Left ventricle myocardium inferior (tissue), 1 donor: ENCODE results near the gene CALML6. TPM values are rescaled to one million over a fixed set of nuclear protein-coding genes. Genes with fewer than 3 reads are reported as not detected.
A peak's percentile ranks its signal among the peaks of the same experiment; 100 is the strongest.

Experiments
- DNase-seq: peaks from one replicate; pipeline ENCODE4 v3.0.0-alpha.2; 2020
- H3K27ac ChIP-seq: fragments of 200-600 bp; replicated peaks from 2 replicates; pipeline ENCODE4 v1.8.0; 2021
- H3K27me3 ChIP-seq: fragments of 200-600 bp; 2 replicates; pipeline ENCODE4 v1.8.0; 2021; ENCODE audit warnings: low read depth
- H3K36me3 ChIP-seq: fragments of 200-600 bp; 2 replicates; pipeline ENCODE4 v1.8.0; 2021
- H3K4me1 ChIP-seq: fragments of 200-600 bp; 2 replicates; pipeline ENCODE4 v1.8.0; 2021
- H3K4me3 ChIP-seq: fragments of 200-600 bp; 2 replicates; pipeline ENCODE4 v1.8.0; 2021; ENCODE audit warnings: mild to moderate bottlenecking, moderate library complexity
- H3K9me3 ChIP-seq: fragments of 200-600 bp; replicated peaks from 2 replicates; pipeline ENCODE4 v1.8.0; 2021
- intact Hi-C: fragments of 100-400 bp; cut with micrococcal nuclease; formaldehyde crosslinking; loops from one replicate; pipeline ENCODE4 v1.11.0; 2022
- total RNA-seq: library from RNA; stranded (reverse); fragmentation: NEBNext Ultra II Directional; extraction: Animal tissue kit (Norgen Biotek cat#: 25700); gene quantifications from one replicate; pipeline ENCODE4 v1.2.1, GENCODE V29; 2021
- TF ChIP-seq, protein P1 (sequence below): fragments of 200-600 bp; IDR thresholded peaks from 2 replicates; pipeline ENCODE4 v1.8.0; 2021; ENCODE audit warnings: antibody characterized with exemption, mild to moderate bottlenecking, borderline replicate concordance
- donor health status: DM: no; HTN: yes; CAD: no; lungs with severe emphysema.

CALML6 gene
- total RNA-seq, 1 donor from 2014 or later, result not detected

DNA sequence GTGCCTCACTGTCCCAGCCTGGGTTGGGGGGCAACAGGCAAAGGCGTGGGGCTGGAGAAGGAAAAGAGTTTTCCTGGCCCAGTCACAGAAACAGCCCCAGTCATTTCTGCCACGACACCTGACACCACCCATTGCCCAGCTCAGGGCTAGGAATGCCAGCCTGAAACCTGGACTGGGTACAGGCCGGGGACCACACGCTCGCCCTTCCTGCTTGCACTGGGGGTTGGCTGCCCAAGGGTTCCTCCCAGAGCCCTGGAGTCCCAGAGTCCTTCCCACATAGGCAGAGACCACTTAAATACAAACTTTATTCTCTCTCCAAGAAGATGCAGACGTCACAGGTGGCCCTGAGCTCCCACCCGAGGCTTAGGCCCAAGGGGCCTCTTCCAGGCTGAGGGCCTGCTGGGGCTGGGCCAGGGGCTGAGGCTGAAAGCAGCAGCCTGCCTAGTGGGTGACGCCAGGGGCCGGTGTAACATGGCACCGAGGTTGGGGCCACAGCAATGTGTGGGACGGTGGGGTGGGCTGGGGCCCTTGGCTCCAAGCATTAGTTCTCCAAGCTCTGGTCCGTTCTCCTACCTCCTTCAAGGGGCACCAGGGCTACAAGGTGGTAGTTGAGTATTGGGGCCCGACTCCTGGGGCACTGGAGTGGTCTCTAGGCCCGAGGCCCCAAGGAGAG is 2.4 kb downstream of the CALML6 start:
- Histone ChIP-seq H3K36me3 (no peaks in the 10 kb centered on the region), H3K27ac (no peak overlapping the region), H3K4me1 (peaks cover 23% of the 10 kb centered on the region), H3K27me3 (no peaks in the 10 kb centered on the region), H3K9me3 (no peaks in the 10 kb centered on the region), H3K4me3 (no peak overlapping the region)
- TF ChIP-seq, protein P1, sequence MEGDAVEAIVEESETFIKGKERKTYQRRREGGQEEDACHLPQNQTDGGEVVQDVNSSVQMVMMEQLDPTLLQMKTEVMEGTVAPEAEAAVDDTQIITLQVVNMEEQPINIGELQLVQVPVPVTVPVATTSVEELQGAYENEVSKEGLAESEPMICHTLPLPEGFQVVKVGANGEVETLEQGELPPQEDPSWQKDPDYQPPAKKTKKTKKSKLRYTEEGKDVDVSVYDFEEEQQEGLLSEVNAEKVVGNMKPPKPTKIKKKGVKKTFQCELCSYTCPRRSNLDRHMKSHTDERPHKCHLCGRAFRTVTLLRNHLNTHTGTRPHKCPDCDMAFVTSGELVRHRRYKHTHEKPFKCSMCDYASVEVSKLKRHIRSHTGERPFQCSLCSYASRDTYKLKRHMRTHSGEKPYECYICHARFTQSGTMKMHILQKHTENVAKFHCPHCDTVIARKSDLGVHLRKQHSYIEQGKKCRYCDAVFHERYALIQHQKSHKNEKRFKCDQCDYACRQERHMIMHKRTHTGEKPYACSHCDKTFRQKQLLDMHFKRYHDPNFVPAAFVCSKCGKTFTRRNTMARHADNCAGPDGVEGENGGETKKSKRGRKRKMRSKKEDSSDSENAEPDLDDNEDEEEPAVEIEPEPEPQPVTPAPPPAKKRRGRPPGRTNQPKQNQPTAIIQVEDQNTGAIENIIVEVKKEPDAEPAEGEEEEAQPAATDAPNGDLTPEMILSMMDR, result no peak
- no peak for DNase-seq
- intact Hi-C loops, result no loop called here

DNA sequence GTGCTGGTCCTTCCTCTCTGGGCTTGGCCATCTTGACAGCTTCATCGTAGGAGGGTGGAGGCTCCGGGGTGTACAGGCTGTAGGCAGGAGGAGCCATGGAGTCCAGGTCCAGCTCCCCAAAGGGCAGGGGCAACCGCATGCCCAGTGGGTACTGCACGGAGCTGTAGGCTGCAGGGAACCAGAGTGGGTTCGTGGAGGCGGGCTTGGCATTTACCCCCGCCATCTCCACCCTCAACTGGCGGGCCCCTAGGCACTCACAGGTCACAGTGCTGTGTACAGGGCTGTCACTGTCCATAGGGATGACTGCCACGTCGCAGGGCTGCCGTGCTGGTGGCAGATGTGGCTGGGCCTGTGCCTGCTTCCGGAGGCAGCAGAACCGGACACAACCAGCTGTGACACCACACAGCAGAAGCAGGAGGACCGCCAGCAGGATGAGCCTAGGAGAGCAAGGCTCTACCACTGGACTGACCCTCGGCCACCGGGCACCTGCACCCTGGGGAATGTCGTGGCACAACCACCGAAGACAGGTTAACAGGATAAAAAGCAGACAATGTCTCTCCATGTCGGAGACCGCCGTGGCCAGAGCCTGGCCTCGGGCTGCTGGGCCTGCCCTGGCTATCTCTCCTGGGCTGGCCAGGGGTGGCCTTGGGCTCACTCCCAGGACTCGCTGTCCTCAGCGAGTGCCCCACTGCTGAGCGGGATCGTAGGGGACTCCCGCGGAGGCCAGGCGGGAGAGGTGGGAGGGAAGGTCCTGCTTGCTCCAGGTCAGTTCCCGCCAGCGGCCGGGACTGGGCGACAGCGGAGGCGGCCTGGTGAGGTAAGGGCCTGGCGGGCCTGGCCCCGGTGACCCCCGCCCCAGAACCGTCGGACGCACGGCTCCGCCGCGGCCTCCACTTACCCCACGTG is 3.2 kb downstream of the CALML6 start:
- H3K36me3 ChIP-seq, result no peaks in the 10 kb centered on the region
- H3K27ac ChIP-seq, result no peak overlapping the region
- intact Hi-C loops, result no loop called here
- peak overlapping the region; percentile 75 for H3K4me3 ChIP-seq
- DNase-seq, result no peak
- H3K27me3 ChIP-seq, result no peaks in the 10 kb centered on the region
- peaks cover 23% of the 10 kb centered on the region for H3K4me1 ChIP-seq
- TF ChIP-seq, protein P1, result no peak
- no peaks in the 10 kb centered on the region for H3K9me3 ChIP-seq

DNA sequence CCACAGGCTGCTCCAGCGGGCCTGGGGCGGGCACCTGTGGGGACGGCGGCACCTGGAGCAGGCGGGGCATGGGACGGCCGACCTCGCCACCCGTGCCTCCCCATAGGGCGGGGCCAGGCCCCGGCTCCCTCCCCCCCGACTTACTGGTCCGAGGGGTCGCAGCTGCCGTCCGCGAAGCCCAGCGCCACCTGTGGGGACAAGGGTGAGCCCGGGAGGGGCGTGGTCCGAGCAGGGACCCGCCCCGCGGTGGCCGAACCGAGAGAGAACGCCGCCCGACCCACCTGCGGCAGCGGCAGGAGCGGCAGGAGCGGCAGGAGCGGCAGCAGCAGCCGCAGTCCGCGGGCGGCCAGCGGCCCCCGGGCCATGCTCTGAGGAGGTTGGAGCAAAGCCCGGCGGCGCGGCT is 3.8 kb downstream of the CALML6 start, which contains the start of gene TMEM52:
TMEM52 (minus strand) TSS at position 379 of the 403 bp plus-strand sequence; CDS start at position 365, 14 bp downstream.
- H3K9me3 ChIP-seq, result no peaks in the 10 kb centered on the region
- H3K36me3 ChIP-seq, result no peaks in the 10 kb centered on the region
- peaks cover 23% of the 10 kb centered on the region for H3K4me1 ChIP-seq
- intact Hi-C loops, result no loop called here
- no peaks in the 10 kb centered on the region for H3K27me3 ChIP-seq
- H3K4me3 ChIP-seq, result peak within 1 kb of the TSS; percentile 75
- no peak for DNase-seq
- TF ChIP-seq, protein P1, result no peak
- peak within 1 kb of the TSS; percentile 72 for H3K27ac ChIP-seq

DNA sequence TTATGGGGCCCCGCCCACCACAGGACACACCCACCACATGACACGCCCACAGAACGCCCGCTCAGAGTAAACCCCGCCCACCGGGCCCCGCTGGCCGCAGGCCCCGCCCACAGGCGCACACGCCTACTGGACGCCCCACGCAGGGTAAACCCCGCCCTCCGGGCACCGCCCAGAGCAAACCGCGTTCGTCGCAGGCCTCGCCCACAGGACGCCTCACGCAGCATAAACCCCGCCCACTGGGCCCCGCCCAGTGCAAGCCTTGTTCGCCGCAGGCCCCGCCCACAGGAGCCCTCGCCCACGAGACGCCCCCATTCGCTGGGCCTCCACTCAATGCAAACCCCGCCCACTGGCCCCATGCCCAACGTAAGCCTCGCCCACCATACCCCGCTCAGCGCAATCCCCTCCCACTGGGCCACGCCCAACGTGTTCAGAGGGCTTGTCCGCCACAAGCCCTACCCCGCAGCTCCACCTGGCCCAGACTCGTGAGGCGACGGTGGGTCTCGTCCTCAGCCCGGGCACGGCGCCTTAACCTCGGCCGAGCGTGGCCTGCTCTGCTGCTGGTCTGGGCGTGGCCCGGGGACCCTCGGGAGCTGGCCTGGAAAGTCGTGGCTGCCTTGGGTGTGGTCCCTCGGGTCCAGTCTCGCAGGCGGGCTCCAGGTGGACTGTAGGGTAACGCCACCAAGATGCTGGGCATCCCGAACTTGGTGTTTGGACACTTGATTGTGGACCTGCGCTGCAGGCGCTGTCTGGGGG is 4.4 kb downstream of the CALML6 start:
- Histone ChIP-seq H3K27me3 (no peaks in the 10 kb centered on the region), H3K4me1 (peaks cover 23% of the 10 kb centered on the region), H3K9me3 (no peaks in the 10 kb centered on the region), H3K36me3 (no peaks in the 10 kb centered on the region), H3K27ac (peak overlapping the region; percentile 72), H3K4me3 (peak overlapping the region; percentile 75)
- TF ChIP-seq, protein P1, result no peak
- intact Hi-C loops, result no loop called here
- peak; percentile 98 for DNase-seq

DNA sequence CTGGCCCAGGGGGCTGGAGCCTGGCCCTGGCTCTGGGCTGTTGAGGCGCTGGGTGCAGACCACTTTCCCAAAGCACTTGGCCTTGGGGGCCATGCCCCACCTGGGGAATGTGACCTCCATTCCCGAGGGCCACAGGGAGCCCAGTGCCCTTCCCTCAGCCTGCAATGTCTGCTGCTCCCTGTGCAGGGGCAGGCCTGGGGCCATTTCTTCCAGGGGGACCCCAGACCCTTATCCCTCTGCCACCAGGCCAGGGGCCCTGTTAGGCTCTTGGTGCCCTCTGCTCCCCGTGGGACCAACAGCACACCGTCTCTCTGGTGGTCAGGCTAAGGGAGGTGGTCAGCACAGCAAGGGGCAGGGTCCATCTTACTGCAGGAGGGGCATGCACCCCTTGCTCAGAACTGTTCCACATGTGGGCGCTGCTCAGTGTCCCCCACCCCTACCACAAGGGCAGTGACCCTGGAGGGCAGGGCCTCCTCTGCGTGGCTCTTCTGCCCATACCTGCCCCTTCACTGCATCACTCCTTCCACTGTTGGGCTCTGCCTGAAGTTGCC is 5.1 kb downstream of the CALML6 start:
- Histone ChIP-seq H3K4me1 (peaks cover 23% of the 10 kb centered on the region), H3K9me3 (no peaks in the 10 kb centered on the region), H3K36me3 (no peaks in the 10 kb centered on the region), H3K4me3 (peak overlapping the region; percentile 75), H3K27me3 (no peaks in the 10 kb centered on the region), H3K27ac (peak overlapping the region; percentile 72)
- DNase-seq, result no peak
- intact Hi-C loops, result no loop called here
- TF ChIP-seq, protein P1, result no peak
